WTC11 (cell line): Measurements from ENCODE around the gene UGT1A7. TPM values are rescaled to one million over a fixed set of nuclear protein-coding genes. Genes with fewer than 3 reads are reported as not detected.

ENCODE experiments used
- ATAC-seq: fragments of 200-7000 bp; cut with Tn5 transposase; 2 replicates; pipeline ENCODE4 v1.10.0; 2021; ENCODE audit warnings: mild to moderate bottlenecking, moderate library complexity
- CTCF ChIA-PET: fragments of 300-600 bp; sonication (Branson Sonifier 250); formaldehyde crosslinking; loops from one replicate; lab custom pipeline; 2021; ENCODE audit warnings: antibody characterized with exemption; lab: Charles Lee
- POLR2A ChIA-PET: fragments of 350-600 bp; sonication (Branson Sonifier 250); formaldehyde crosslinking; loops from one replicate; lab custom pipeline; 2021; ENCODE audit warnings: antibody characterized with exemption; lab: Charles Lee
- DNase-seq: peaks from one replicate; pipeline ENCODE4 v3.0.0; 2021; ENCODE audit warnings: low spot score
- H3K27ac Mint-ChIP-seq: 2 replicates; pipeline ENCODE4 v1.8.0; 2021; ENCODE audit warnings: mixed read lengths
- H3K27me3 Mint-ChIP-seq: 2 replicates; pipeline ENCODE4 v1.8.0; 2021; ENCODE audit warnings: low read depth, mild to moderate bottlenecking, moderate library complexity, mixed read lengths
- H3K36me3 Mint-ChIP-seq: 2 replicates; pipeline ENCODE4 v1.8.0; 2021; ENCODE audit warnings: mixed read lengths
- H3K4me1 Mint-ChIP-seq: 2 replicates; pipeline ENCODE4 v1.8.0; 2022; ENCODE audit warnings: mixed read lengths
- H3K4me3 Mint-ChIP-seq: 2 replicates; pipeline ENCODE4 v1.8.0; 2021; ENCODE audit warnings: mild to moderate bottlenecking, moderate library complexity, mixed read lengths
- H3K9me3 Mint-ChIP-seq: 2 replicates; pipeline ENCODE4 v1.8.0; 2021; ENCODE audit warnings: mixed read lengths
- ARID4B ChIP-seq: sonication (generic); formaldehyde crosslinking; IDR thresholded peaks from 2 replicates; pipeline ENCODE4 v1.8.0; 2023; ENCODE audit warnings: missing genetic modification reagents, mild to moderate bottlenecking, borderline replicate concordance
- ATF3 ChIP-seq: sonication (generic); formaldehyde crosslinking; conservative IDR thresholded peaks from 2 replicates; pipeline ENCODE4 v1.8.1; 2022; ENCODE audit warnings: mild to moderate bottlenecking, missing genetic modification reagents
- E2F1 ChIP-seq: sonication (generic); formaldehyde crosslinking; IDR thresholded peaks from 2 replicates; pipeline ENCODE4 v1.8.0; 2022; ENCODE audit warnings: mild to moderate bottlenecking, missing genetic modification reagents
- E2F5 ChIP-seq: sonication (generic); formaldehyde crosslinking; IDR thresholded peaks from 2 replicates; pipeline ENCODE4 v1.8.1; 2022; ENCODE audit warnings: mild to moderate bottlenecking, moderate library complexity, missing genetic modification reagents
- GABPB1 ChIP-seq: sonication (generic); formaldehyde crosslinking; IDR thresholded peaks from 2 replicates; pipeline ENCODE4 v1.8.1; 2023; ENCODE audit warnings: mild to moderate bottlenecking, missing genetic modification reagents
- NR2C2 ChIP-seq: sonication (generic); formaldehyde crosslinking; IDR thresholded peaks from 2 replicates; pipeline ENCODE4 v1.8.0; 2022; ENCODE audit warnings: mild to moderate bottlenecking, missing genetic modification reagents
- NR3C1 ChIP-seq: sonication (generic); formaldehyde crosslinking; conservative IDR thresholded peaks from 2 replicates; pipeline ENCODE4 v1.8.1; 2023; ENCODE audit warnings: low read depth, mild to moderate bottlenecking, missing genetic modification reagents
- RELA ChIP-seq: sonication (generic); formaldehyde crosslinking; IDR thresholded peaks from 2 replicates; pipeline ENCODE4 v1.8.1; 2022; ENCODE audit warnings: missing genetic modification reagents, mild to moderate bottlenecking, borderline replicate concordance
- TEAD4 ChIP-seq: sonication (generic); formaldehyde crosslinking; IDR thresholded peaks from 2 replicates; pipeline ENCODE4 v1.8.0; 2022; ENCODE audit warnings: mild to moderate bottlenecking, missing genetic modification reagents
- TP53 ChIP-seq: sonication (generic); formaldehyde crosslinking; IDR thresholded peaks from 2 replicates; pipeline ENCODE4 v1.8.1; 2023; ENCODE audit warnings: mild to moderate bottlenecking, missing genetic modification reagents
- USF1 ChIP-seq: sonication (generic); formaldehyde crosslinking; IDR thresholded peaks from 2 replicates; pipeline ENCODE4 v1.8.0; 2022; ENCODE audit warnings: mild to moderate bottlenecking, missing genetic modification reagents
- ZNF121 ChIP-seq: sonication (generic); formaldehyde crosslinking; IDR thresholded peaks from 2 replicates; pipeline ENCODE4 v1.8.0; 2023; ENCODE audit warnings: missing genetic modification reagents
- ZNF232 ChIP-seq: sonication (generic); formaldehyde crosslinking; IDR thresholded peaks from 2 replicates; pipeline ENCODE4 v1.8.0; 2022; ENCODE audit warnings: mild to moderate bottlenecking, missing genetic modification reagents
- ZNF263 ChIP-seq: sonication (generic); formaldehyde crosslinking; IDR thresholded peaks from 2 replicates; pipeline ENCODE4 v1.8.1; 2022; ENCODE audit warnings: low read depth, mild to moderate bottlenecking, moderate library complexity, missing genetic modification reagents
- ZNF281 ChIP-seq: sonication (generic); formaldehyde crosslinking; IDR thresholded peaks from 2 replicates; pipeline ENCODE4 v1.8.0; 2023; ENCODE audit warnings: mild to moderate bottlenecking, missing genetic modification reagents
- ZNF416 ChIP-seq: fragments of 250-450 bp; sonication (Bioruptor Pico); IDR thresholded peaks from 2 replicates; pipeline ENCODE4 v1.9.0; 2021; ENCODE audit warnings: mild to moderate bottlenecking, inconsistent platforms
- ZNF425 ChIP-seq: fragments of 250-450 bp; sonication (Bioruptor Pico); conservative IDR thresholded peaks from 2 replicates; pipeline ENCODE4 v1.9.0; 2021; ENCODE audit warnings: mild to moderate bottlenecking
- total RNA-seq: library from RNA; stranded (reverse); gene quantifications from 3 replicates; pipeline ENCODE4 v1.2.3, GENCODE V29; 2021
- TF ChIP-seq, protein P1 (sequence below): sonication (generic); formaldehyde crosslinking; IDR thresholded peaks from 2 replicates; pipeline ENCODE4 v1.8.1; 2023; ENCODE audit warnings: mild to moderate bottlenecking, moderate library complexity, missing genetic modification reagents
- TF ChIP-seq, protein P2 (sequence below): sonication (generic); formaldehyde crosslinking; IDR thresholded peaks from 2 replicates; pipeline ENCODE4 v1.8.1; 2022; ENCODE audit warnings: low read depth, missing genetic modification reagents, borderline replicate concordance

The UGT1A7 gene
- total RNA-seq, 1 experiment from 2014 or later: not detected

DNA sequence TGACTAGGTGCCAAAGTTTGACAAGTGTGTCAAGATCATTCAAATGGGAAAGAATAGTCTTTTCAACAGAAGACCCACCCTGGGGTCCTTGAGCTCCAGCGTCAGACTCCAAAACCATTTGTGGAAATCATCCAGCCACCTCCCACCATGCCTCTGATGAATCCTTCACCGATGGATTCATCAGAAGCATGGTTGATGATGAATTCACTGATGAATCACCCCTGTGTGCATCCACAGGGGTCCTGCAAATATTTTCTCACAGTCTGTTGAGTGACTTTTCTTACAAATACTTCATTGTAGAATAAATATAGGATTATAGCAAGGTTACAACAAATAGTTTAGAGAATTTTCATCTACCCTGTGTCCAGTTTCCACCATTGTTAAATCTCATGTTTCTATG is 5.7 kb upstream of the UGT1A7 start:
- TF ChIP-seq USF1 (no peak), E2F1 (CRISPR knock-in tag) (no peak), ARID4B (no peak), ZNF232 (CRISPR knock-in tag) (no peak), ZNF121 (CRISPR knock-in tag) (no peak)
- TF ChIP-seq, protein P1, sequence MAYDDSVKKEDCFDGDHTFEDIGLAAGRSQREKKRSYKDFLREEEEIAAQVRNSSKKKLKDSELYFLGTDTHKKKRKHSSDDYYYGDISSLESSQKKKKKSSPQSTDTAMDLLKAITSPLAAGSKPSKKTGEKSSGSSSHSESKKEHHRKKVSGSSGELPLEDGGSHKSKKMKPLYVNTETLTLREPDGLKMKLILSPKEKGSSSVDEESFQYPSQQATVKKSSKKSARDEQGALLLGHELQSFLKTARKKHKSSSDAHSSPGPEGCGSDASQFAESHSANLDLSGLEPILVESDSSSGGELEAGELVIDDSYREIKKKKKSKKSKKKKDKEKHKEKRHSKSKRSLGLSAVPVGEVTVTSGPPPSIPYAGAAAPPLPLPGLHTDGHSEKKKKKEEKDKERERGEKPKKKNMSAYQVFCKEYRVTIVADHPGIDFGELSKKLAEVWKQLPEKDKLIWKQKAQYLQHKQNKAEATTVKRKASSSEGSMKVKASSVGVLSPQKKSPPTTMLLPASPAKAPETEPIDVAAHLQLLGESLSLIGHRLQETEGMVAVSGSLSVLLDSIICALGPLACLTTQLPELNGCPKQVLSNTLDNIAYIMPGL (CRISPR knock-in tag): no peak
- no peak overlapping the region for H3K4me3 Mint-ChIP-seq
- H3K27ac Mint-ChIP-seq: no peak overlapping the region
- ChIA-PET POLR2A (no interaction called here), CTCF (no interaction called here)
- H3K27me3 Mint-ChIP-seq: peaks cover 12% of the 10 kb centered on the region; the same call in 1 of the 2 replicates
- H3K36me3 Mint-ChIP-seq: no peaks in the 10 kb centered on the region
- DNase-seq: no peak
- peaks cover 7% of the 10 kb centered on the region for H3K4me1 Mint-ChIP-seq
- no peak for ATAC-seq
- H3K9me3 Mint-ChIP-seq: no peaks in the 10 kb centered on the region

GRCh38 chr2:233679196-233679595 is 2.5 kb upstream of the UGT1A7 start:
- Mint-ChIP-seq H3K9me3 (no peaks in the 10 kb centered on the region), H3K27me3 (peaks cover 12% of the 10 kb centered on the region; the same call in 1 of the 2 replicates), H3K36me3 (no peaks in the 10 kb centered on the region), H3K4me3 (no peak overlapping the region), H3K4me1 (peaks cover 7% of the 10 kb centered on the region), H3K27ac (no peak overlapping the region)
- POLR2A ChIA-PET: no interaction called here
- CTCF ChIA-PET: no interaction called here
- ATAC-seq (no peak), DNase-seq (no peak)
- TF ChIP-seq RELA (CRISPR knock-in tag) (no peak), ZNF281 (no peak), TEAD4 (CRISPR knock-in tag) (no peak), ZNF416 (no peak), E2F5 (CRISPR knock-in tag) (no peak), GABPB1 (CRISPR knock-in tag) (no peak), ZNF425 (CRISPR knock-in tag) (no peak), NR2C2 (CRISPR knock-in tag) (no peak), NR3C1 (CRISPR knock-in tag) (no peak), ZNF263 (CRISPR knock-in tag) (no peak), TP53 (no peak), ATF3 (CRISPR knock-in tag) (no peak)
- TF ChIP-seq, protein P2, sequence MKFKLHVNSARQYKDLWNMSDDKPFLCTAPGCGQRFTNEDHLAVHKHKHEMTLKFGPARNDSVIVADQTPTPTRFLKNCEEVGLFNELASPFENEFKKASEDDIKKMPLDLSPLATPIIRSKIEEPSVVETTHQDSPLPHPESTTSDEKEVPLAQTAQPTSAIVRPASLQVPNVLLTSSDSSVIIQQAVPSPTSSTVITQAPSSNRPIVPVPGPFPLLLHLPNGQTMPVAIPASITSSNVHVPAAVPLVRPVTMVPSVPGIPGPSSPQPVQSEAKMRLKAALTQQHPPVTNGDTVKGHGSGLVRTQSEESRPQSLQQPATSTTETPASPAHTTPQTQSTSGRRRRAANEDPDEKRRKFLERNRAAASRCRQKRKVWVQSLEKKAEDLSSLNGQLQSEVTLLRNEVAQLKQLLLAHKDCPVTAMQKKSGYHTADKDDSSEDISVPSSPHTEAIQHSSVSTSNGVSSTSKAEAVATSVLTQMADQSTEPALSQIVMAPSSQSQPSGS (CRISPR knock-in tag): no peak
